ENCODE data around the gene ATXN1.

ATXN1 gene

GRCh38 chr6:16249971-16250370 is 511.3 kb downstream of the ATXN1 start:
- Mint-ChIP-seq H3K9me3 (no peaks in the 10 kb centered on the region), H3K4me1 (peaks cover 11% of the 10 kb centered on the region), H3K27me3 (no peaks in the 10 kb centered on the region), H3K27ac (no peak overlapping the region), H3K4me3 (no peak overlapping the region)
- ATAC-seq, result no peak
- DNase-seq, result no peak

Measured in stimulated activated naive CD8-positive, alpha-beta T cell treated with anti-CD3 and anti-CD28 coated beads, Interleukin-15, amount 100 ng/mL, for 72 hours (primary cell).